Activated CD4-positive, alpha-beta T cell treated with anti-CD3 and anti-CD28 coated beads, Interleukin-2, amount 10 ng/mL, durations not matched to agents 24 days and 14 days (primary cell): Measurements from ENCODE around the gene BAK1. TPM values are rescaled to one million over a fixed set of nuclear protein-coding genes. Genes with fewer than 3 reads are reported as not detected.
"Not testable (repeated sequence)": the region's sequence is repeated elsewhere in the genome, so short reads cannot be mapped to it uniquely, and the experiment has no call there.

ENCODE experiments used
- DNase-seq: peaks from one replicate; pipeline ENCODE4 v3.0.0; 2022
- H3K27ac Mint-ChIP-seq: one replicate; pipeline ENCODE4 v1.8.0; 2022; ENCODE audit warnings: mild to moderate bottlenecking, mixed read lengths
- H3K27me3 Mint-ChIP-seq: one replicate; pipeline ENCODE4 v1.8.0; 2022; ENCODE audit warnings: mixed read lengths
- H3K36me3 Mint-ChIP-seq: one replicate; pipeline ENCODE4 v1.8.0; 2022; ENCODE audit warnings: low read depth, mild to moderate bottlenecking, mixed read lengths
- H3K4me1 Mint-ChIP-seq: one replicate; pipeline ENCODE4 v1.8.0; 2021; ENCODE audit warnings: mixed read lengths
- H3K4me3 Mint-ChIP-seq: one replicate; pipeline ENCODE4 v1.8.0; 2022; ENCODE audit warnings: mild to moderate bottlenecking, moderate library complexity, mixed read lengths
- H3K9me3 Mint-ChIP-seq: one replicate; pipeline ENCODE4 v1.8.0; 2021; ENCODE audit warnings: mixed read lengths
- intact Hi-C: fragments of 100-400 bp; cut with micrococcal nuclease; formaldehyde crosslinking; loops from one replicate; pipeline ENCODE4 v1.15.1; 2023
- total RNA-seq: library from RNA; stranded (reverse); gene quantifications from 2 replicates; pipeline ENCODE4 v1.2.3, GENCODE V29; 2022

BAK1 gene
- total RNA-seq, 1 donor from 2014 or later, result 54.7 TPM

- Mint-ChIP-seq H3K4me1 (peaks cover 6% of the 10 kb centered on the region), H3K27me3 (no peaks in the 10 kb centered on the region), H3K36me3 (no peaks in the 10 kb centered on the region), H3K4me3 (no peak overlapping the region), H3K27ac (no peak overlapping the region), H3K9me3 (no peaks in the 10 kb centered on the region)
- intact Hi-C loops, result no loop called here
- DNase-seq, result no peak
These were observed 37.0 kb downstream of the BAK1 start for GRCh38 chr6:33543116-33543515.

GRCh38 chr6:33540768-33541167 lies 39.3 kb downstream of the BAK1 start:
- intact Hi-C loops, result no loop called here
- Mint-ChIP-seq H3K27me3 (no peaks in the 10 kb centered on the region), H3K36me3 (no peaks in the 10 kb centered on the region), H3K4me1 (peaks cover 2% of the 10 kb centered on the region), H3K9me3 (no peaks in the 10 kb centered on the region), H3K4me3 (no peak overlapping the region), H3K27ac (no peak overlapping the region)
- DNase-seq, result no peak

GRCh38 chr6:33534702-33535101 lies 45.4 kb downstream of the BAK1 start:
- Mint-ChIP-seq H3K4me1 (peaks cover 21% of the 10 kb centered on the region), H3K4me3 (peak overlapping the region; percentile 26)

GRCh38 chr6:33533163-33533869 lies 46.8 kb downstream of the BAK1 start:
- not testable (repeated sequence) for H3K27me3 Mint-ChIP-seq
- intact Hi-C loops, result loop anchor here (1.0 kb wide), 1 partner anchor 38 kb away; no protein-coding TSS in a partner anchor

More at GRCh38 chr6:33534702-33535101, 45.4 kb downstream of the BAK1 start:
- no peak for DNase-seq
- Mint-ChIP-seq H3K27ac (no peak overlapping the region), H3K36me3 (peaks cover 8% of the 10 kb centered on the region), H3K9me3 (peaks cover 5% of the 10 kb centered on the region), H3K27me3 (peaks cover 2% of the 10 kb centered on the region)
- intact Hi-C loops, result no loop called here

GRCh38 chr6:33532431-33532830 lies 47.6 kb downstream of the BAK1 start:
- H3K27me3 Mint-ChIP-seq, H3K9me3 Mint-ChIP-seq, H3K27ac Mint-ChIP-seq, H3K4me3 Mint-ChIP-seq, intact Hi-C loops, DNase-seq, H3K36me3 Mint-ChIP-seq: not testable (repeated sequence)
- peaks cover 19% of the 10 kb centered on the region for H3K4me1 Mint-ChIP-seq

More at GRCh38 chr6:33533163-33533869, 46.8 kb downstream of the BAK1 start:
- H3K4me1 Mint-ChIP-seq, result peaks cover 21% of the 10 kb centered on the region
- peak overlapping the region; percentile 88 for H3K4me3 Mint-ChIP-seq
- not testable (repeated sequence) for H3K36me3 Mint-ChIP-seq, H3K9me3 Mint-ChIP-seq
- DNase-seq, result peak; percentile 89
- H3K27ac Mint-ChIP-seq, result peak overlapping the region; percentile 95

GRCh38 chr6:33530617-33531016 lies 49.5 kb downstream of the BAK1 start:
- intact Hi-C loops, H3K4me3 Mint-ChIP-seq, H3K27ac Mint-ChIP-seq, DNase-seq, H3K27me3 Mint-ChIP-seq, H3K36me3 Mint-ChIP-seq, H3K9me3 Mint-ChIP-seq: not testable (repeated sequence)
- peaks cover 18% of the 10 kb centered on the region for H3K4me1 Mint-ChIP-seq

Other genes starting within 250 kb of the BAK1 start
- 64.9 and 66.5 TPM in 2 replicates for gene KIFC1, start 188.5 kb downstream of the BAK1 start, total RNA-seq
- 29.5 and 33.6 TPM in 2 replicates for gene PHF1, start 169.3 kb downstream of the BAK1 start, total RNA-seq
- 120 and 124 TPM in 2 replicates for gene CUTA, start 162.2 kb downstream of the BAK1 start, total RNA-seq
- gene SYNGAP1, start 160.2 kb downstream of the BAK1 start, total RNA-seq, result 41.5 and 44.6 TPM in 2 replicates
- gene ZBTB9, start 125.7 kb downstream of the BAK1 start, total RNA-seq, result 14.2 and 14.5 TPM in 2 replicates
- gene ITPR3, start 41.0 kb upstream of the BAK1 start, total RNA-seq, result 45.5 and 45.6 TPM in 2 replicates
- gene UQCC2, start 131.4 kb upstream of the BAK1 start, total RNA-seq, result 131 and 137 TPM in 2 replicates
- gene IP6K3, start 166.6 kb upstream of the BAK1 start, total RNA-seq, result not detected in 2 replicates
- 64.3 and 66.4 TPM in 2 replicates for gene LEMD2, start 208.9 kb upstream of the BAK1 start, total RNA-seq
- not detected in 2 replicates for gene MLN, start 223.7 kb upstream of the BAK1 start, total RNA-seq